Esophagus muscularis mucosa (tissue), 4 donors: ENCODE measurements around the gene C17orf50.

Experiments used
- CTCF ChIP-seq, 3 experiments: fragments of 200-600 bp in 2 of 3; fragments of 450-650 bp in 1 of 3; sonication (generic) in 2 of 3; IDR thresholded peaks; one replicate each; pipeline ENCODE4 v1.5.1; 2017 to 2019; ENCODE audit warnings: antibody characterized with exemption in 3 of 3, mild to moderate bottlenecking in 2 of 3, moderate library complexity in 1 of 3
- EP300 ChIP-seq: sonication (generic); formaldehyde crosslinking; IDR thresholded peaks from one replicate; pipeline ENCODE4 v1.6.1; 2017; ENCODE audit warnings: antibody characterized with exemption
- POLR2A ChIP-seq: fragments of 450-650 bp; IDR thresholded peaks from one replicate; pipeline ENCODE4 v1.6.1; 2017; ENCODE audit warnings: antibody characterized with exemption, moderate library complexity, mild to moderate bottlenecking, low read depth
- POLR2AphosphoS5 ChIP-seq, 2 donors: sonication (generic); formaldehyde crosslinking; IDR thresholded peaks; one replicate each; pipeline ENCODE4 v1.6.1; 2017; ENCODE audit warnings: antibody characterized with exemption in 2 of 2

GRCh38 chr17:35735036-35735805 lies 25.5 kb upstream of the C17orf50 start:
- no peak for TF ChIP-seq CTCF (IDR thresholded peaks at IDR 0.05)
- TF ChIP-seq POLR2A, result no peak
- no peak for TF ChIP-seq POLR2AphosphoS5 (IDR thresholded peaks at IDR 0.05)
- no peak for TF ChIP-seq EP300
